HepG2 (cell line): ENCODE measurements around the gene CORO1A. TPM values are rescaled to one million over a fixed set of nuclear protein-coding genes. Genes with fewer than 3 reads are reported as not detected.

Experiments used
- HNRNPUL1 ChIP-seq: fragments of 200-400 bp; formaldehyde crosslinking; IDR thresholded peaks from 2 replicates; pipeline ENCODE4 v1.6.1; 2017; ENCODE audit warnings: low read depth, mild to moderate bottlenecking, low read length, moderate library complexity
- U2AF2 ChIP-seq: fragments of 200-400 bp; formaldehyde crosslinking; IDR thresholded peaks from 2 replicates; pipeline ENCODE4 v1.6.1; 2017; ENCODE audit warnings: low read depth, mild to moderate bottlenecking, low read length
- polyA plus RNA-seq, 8 experiments: library from polyadenylated mRNA; depleted of rRNA in 3 of 8; stranded (reverse) in 7 of 8; unstranded in 1 of 8; fragments of >200 nt; fragmentation: Illumina TruSeq in 4 of 8; extraction: Trizol in 4 of 8; gene quantifications; 2 replicates each; pipeline versions ENCODE4 v1.2.1 to v1.2.3, GENCODE V29; 2011 to 2016; ENCODE audit warnings: low read depth in 4 of 8, missing spikeins in 1 of 8, mixed read lengths in 1 of 8; ENCODE audit not compliant: insufficient read depth in 1 of 8
- total RNA-seq, 5 experiments: library from RNA; depleted of rRNA; stranded (reverse); fragments of >200 nt; fragmentation: Illumina TruSeq; extraction: Trizol; gene quantifications; 2 replicates each; pipeline ENCODE4 v1.2.3, GENCODE V29; 2016; ENCODE audit warnings: low read depth in 1 of 5
- TF ChIP-seq, protein P1 (sequence below), 2 experiments: fragments of 450-650 bp in 1 of 2; sonication (generic) in 1 of 2; formaldehyde crosslinking in 1 of 2; IDR thresholded peaks; 2 replicates each; pipeline versions ENCODE4 v1.6.1 to v1.8.0; 2016 to 2022; ENCODE audit warnings: antibody characterized with exemption in 1 of 2, mild to moderate bottlenecking in 1 of 2, missing genetic modification reagents in 1 of 2

Gene CORO1A
- total and polyA plus RNA-seq, 2 of the 13 experiments (the other 11 are each of a cell fraction or from before 2014, with no cell fraction given), result 6.5 to 12.9 TPM

DNA sequence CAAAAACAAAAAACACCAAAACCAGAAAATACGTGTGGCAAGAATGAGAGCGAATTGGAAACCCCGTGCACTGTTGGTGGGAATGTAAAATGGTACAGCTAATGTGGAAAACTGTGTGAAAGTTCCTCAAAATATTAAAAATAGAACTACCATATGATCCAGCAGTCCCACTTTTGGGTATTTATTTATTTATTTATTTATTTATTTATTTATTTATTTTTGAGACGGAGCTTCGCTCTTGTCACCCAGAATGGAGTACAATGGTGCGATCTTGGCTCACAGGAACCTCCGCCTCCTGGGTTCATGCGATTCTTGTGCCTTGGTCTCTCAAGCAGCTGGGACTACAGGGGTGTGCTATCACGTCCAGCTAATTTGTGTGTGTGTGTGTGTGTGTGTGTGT is 30.9 kb upstream of the CORO1A start (continued):
- TF ChIP-seq, protein P1, sequence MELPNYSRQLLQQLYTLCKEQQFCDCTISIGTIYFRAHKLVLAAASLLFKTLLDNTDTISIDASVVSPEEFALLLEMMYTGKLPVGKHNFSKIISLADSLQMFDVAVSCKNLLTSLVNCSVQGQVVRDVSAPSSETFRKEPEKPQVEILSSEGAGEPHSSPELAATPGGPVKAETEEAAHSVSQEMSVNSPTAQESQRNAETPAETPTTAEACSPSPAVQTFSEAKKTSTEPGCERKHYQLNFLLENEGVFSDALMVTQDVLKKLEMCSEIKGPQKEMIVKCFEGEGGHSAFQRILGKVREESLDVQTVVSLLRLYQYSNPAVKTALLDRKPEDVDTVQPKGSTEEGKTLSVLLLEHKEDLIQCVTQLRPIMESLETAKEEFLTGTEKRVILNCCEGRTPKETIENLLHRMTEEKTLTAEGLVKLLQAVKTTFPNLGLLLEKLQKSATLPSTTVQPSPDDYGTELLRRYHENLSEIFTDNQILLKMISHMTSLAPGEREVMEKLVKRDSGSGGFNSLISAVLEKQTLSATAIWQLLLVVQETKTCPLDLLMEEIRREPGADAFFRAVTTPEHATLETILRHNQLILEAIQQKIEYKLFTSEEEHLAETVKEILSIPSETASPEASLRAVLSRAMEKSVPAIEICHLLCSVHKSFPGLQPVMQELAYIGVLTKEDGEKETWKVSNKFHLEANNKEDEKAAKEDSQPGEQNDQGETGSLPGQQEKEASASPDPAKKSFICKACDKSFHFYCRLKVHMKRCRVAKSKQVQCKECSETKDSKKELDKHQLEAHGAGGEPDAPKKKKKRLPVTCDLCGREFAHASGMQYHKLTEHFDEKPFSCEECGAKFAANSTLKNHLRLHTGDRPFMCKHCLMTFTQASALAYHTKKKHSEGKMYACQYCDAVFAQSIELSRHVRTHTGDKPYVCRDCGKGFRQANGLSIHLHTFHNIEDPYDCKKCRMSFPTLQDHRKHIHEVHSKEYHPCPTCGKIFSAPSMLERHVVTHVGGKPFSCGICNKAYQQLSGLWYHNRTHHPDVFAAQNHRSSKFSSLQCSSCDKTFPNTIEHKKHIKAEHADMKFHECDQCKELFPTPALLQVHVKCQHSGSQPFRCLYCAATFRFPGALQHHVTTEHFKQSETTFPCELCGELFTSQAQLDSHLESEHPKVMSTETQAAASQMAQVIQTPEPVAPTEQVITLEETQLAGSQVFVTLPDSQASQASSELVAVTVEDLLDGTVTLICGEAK (IDR thresholded peaks at IDR 0.05), result no peak
- TF ChIP-seq, protein P1 (CRISPR knock-in tag; IDR thresholded peaks at IDR 0.05), result no peak
- TF ChIP-seq U2AF2 (no peak), HNRNPUL1 (no peak)
